A549 (cell line): ENCODE results near the gene CHPF. TPM values are rescaled to one million over a fixed set of nuclear protein-coding genes. Genes with fewer than 3 reads are reported as not detected.

Source experiments
- ATAC-seq, 2 experiments: fragments of 200-7000 bp in 1 of 2; fragments of >200 bp in 1 of 2; cut with Nextera tagmentation in 1 of 2; cut with Tn5 transposase in 1 of 2; 3 replicates each; pipeline versions ENCODE4 v1.8.0 to v1.9.1; 2018 to 2020; ENCODE audit warnings: mild to moderate bottlenecking in 1 of 2, moderate library complexity in 1 of 2
- CTCF ChIA-PET: fragments of 300-600 bp; sonication (Branson Sonifier 250); formaldehyde crosslinking; extraction: SDS; loops from one replicate; lab custom pipeline; 2021; ENCODE audit warnings: antibody characterized with exemption, inconsistent platforms; lab: Yijun Ruan, JAX
- POLR2A ChIA-PET: fragments of 350-600 bp; formaldehyde crosslinking; extraction: SDS; loops from one replicate; lab custom pipeline; 2021; ENCODE audit warnings: antibody characterized with exemption, inconsistent platforms; lab: Yijun Ruan, JAX
- DNase-seq, 2 experiments: peaks; one replicate each; pipeline versions ENCODE4 v3.0.0 to v3.0.0-alpha.2; 2011 to 2016; ENCODE audit warnings: low read depth in 1 of 2, low spot score in 1 of 2
- FAIRE-seq: peaks from 2 replicates; lab custom pipeline; 2011; peaks lifted over from hg19 to GRCh38; lab: Jason Lieb, UNC
- H3K27ac ChIP-seq, 2 experiments: fragments of >200 bp; sonication (Bioruptor Twin); formaldehyde crosslinking; 3 replicates each; pipeline ENCODE4 v1.5.1; 2016 to 2017
- H3K4me1 ChIP-seq: fragments of >200 bp; sonication (Bioruptor Twin); formaldehyde crosslinking; 3 replicates; pipeline ENCODE4 v1.6.1; 2016
- H3K4me2 ChIP-seq: fragments of >200 bp; sonication (Bioruptor Twin); formaldehyde crosslinking; 3 replicates; pipeline ENCODE4 v1.6.1; 2016
- H3K4me3 ChIP-seq: fragments of >200 bp; sonication (Bioruptor Twin); formaldehyde crosslinking; 3 replicates; pipeline ENCODE4 v1.5.1; 2016
- H3K9me3 ChIP-seq: fragments of >200 bp; sonication (Bioruptor Twin); formaldehyde crosslinking; 3 replicates; pipeline ENCODE4 v1.6.1; 2016
- CBX8 ChIP-seq: fragments of 200-600 bp; sonication (generic); IDR thresholded peaks from 2 replicates; pipeline ENCODE4 v1.6.1; 2016
- CHD4 ChIP-seq: fragments of 200-600 bp; sonication (generic); IDR thresholded peaks from 2 replicates; pipeline ENCODE4 v1.6.1; 2016; ENCODE audit warnings: antibody characterized with exemption, mild to moderate bottlenecking, borderline replicate concordance
- EHMT2 ChIP-seq: fragments of 200-600 bp; sonication (generic); IDR thresholded peaks from 2 replicates; pipeline ENCODE4 v1.6.1; 2016; ENCODE audit warnings: antibody characterized with exemption, low read depth, mild to moderate bottlenecking, moderate library complexity
- ELK1 ChIP-seq: fragments of 150-350 bp; IDR thresholded peaks from 2 replicates; pipeline ENCODE4 v1.6.1; 2014; ENCODE audit warnings: low read depth, mild to moderate bottlenecking, low read length
- FOSB ChIP-seq: fragments of 250-450 bp; sonication (Bioruptor Pico); IDR thresholded peaks from 2 replicates; pipeline ENCODE4 v1.5.0; 2020; ENCODE audit warnings: mild to moderate bottlenecking, moderate library complexity
- HEYL ChIP-seq: fragments of 250-450 bp; sonication (Bioruptor Pico); IDR thresholded peaks from 2 replicates; pipeline ENCODE4 v1.8.0; 2021; ENCODE audit warnings: mild to moderate bottlenecking, moderate library complexity
- HMGXB4 ChIP-seq: fragments of 250-450 bp; sonication (Bioruptor Pico); IDR thresholded peaks from 2 replicates; pipeline ENCODE4 v1.5.0; 2021; ENCODE audit warnings: mild to moderate bottlenecking, moderate library complexity, borderline replicate concordance
- HOXA7 ChIP-seq: fragments of 250-450 bp; sonication (Bioruptor Pico); IDR thresholded peaks from 2 replicates; pipeline ENCODE4 v1.5.0; 2020; ENCODE audit warnings: mild to moderate bottlenecking, moderate library complexity
- JUN ChIP-seq, 2 experiments: fragments of >200 bp; sonication (Bioruptor Twin); formaldehyde crosslinking; IDR thresholded peaks; 2 replicates in 1 of 2; 3 replicates in 1 of 2; pipeline ENCODE4 v1.6.1; 2016 to 2017
- JUNB ChIP-seq: fragments of >200 bp; sonication (Bioruptor Twin); formaldehyde crosslinking; IDR thresholded peaks from 2 replicates; pipeline ENCODE4 v1.6.1; 2016
- KDM5A ChIP-seq: fragments of 200-600 bp; sonication (generic); IDR thresholded peaks from 2 replicates; pipeline ENCODE4 v1.6.1; 2016; ENCODE audit warnings: antibody characterized with exemption, mild to moderate bottlenecking
- MAX ChIP-seq: IDR thresholded peaks from 2 replicates; pipeline ENCODE4 v1.6.1; 2012
- NFE2L2 ChIP-seq: fragments of 150-350 bp; conservative IDR thresholded peaks from 2 replicates; pipeline ENCODE4 v1.6.1; 2014; ENCODE audit warnings: low read length
- NPAS2 ChIP-seq: fragments of 250-450 bp; sonication (Bioruptor Pico); IDR thresholded peaks from 2 replicates; pipeline ENCODE4 v1.8.0; 2022; ENCODE audit warnings: mild to moderate bottlenecking, moderate library complexity, borderline replicate concordance
- RCOR1 ChIP-seq: fragments of 150-350 bp; IDR thresholded peaks from 2 replicates; pipeline ENCODE4 v1.6.1; 2014; ENCODE audit warnings: antibody characterized with exemption, low read length, low read depth
- REST ChIP-seq: fragments of 200-600 bp; sonication (generic); IDR thresholded peaks from 2 replicates; pipeline ENCODE4 v1.6.1; 2016; ENCODE audit warnings: antibody characterized with exemption, mild to moderate bottlenecking, moderate library complexity
- RFX5 ChIP-seq: fragments of 450-650 bp; IDR thresholded peaks from 2 replicates; pipeline ENCODE4 v1.7.1; 2014; ENCODE audit warnings: antibody characterized with exemption, mild to moderate bottlenecking, moderate library complexity
- SMC3 ChIP-seq: fragments of >200 bp; sonication (Bioruptor Twin); formaldehyde crosslinking; IDR thresholded peaks from 3 replicates; pipeline ENCODE4 v1.6.1; 2018; ENCODE audit warnings: inconsistent platforms
- SREBF2 ChIP-seq: fragments of 450-650 bp; IDR thresholded peaks from 2 replicates; pipeline ENCODE4 v1.6.1; 2014; ENCODE audit warnings: mild to moderate bottlenecking, moderate library complexity
- TP53 ChIP-seq: fragments of 250-450 bp; sonication (Bioruptor Pico); IDR thresholded peaks from 2 replicates; pipeline ENCODE4 v1.5.0; 2021; ENCODE audit warnings: mild to moderate bottlenecking, moderate library complexity
- WGBS: methylation state at CpG from one replicate; pipeline ENCODE4 v1.1.6; 2017; ENCODE audit errors: missing lambda C conversion rate; 5-methylcytosine and 5-hydroxymethylcytosine counted together
- polyA plus RNA-seq, 4 experiments: library from polyadenylated mRNA; depleted of rRNA in 3 of 4; stranded (reverse); fragments of >200 nt; fragmentation: RNase III in 1 of 4; extraction: RNeasy Plus Mini Kit Qiagen cat#74134 plus additional on column Dnase treatment in 1 of 4; gene quantifications; 2 replicates in 3 of 4; 3 replicates in 1 of 4; pipeline ENCODE4 v1.2.3, GENCODE V29; 2011 to 2017
- TF ChIP-seq, protein P1 (sequence below): fragments of >200 bp; sonication (Bioruptor Twin); formaldehyde crosslinking; IDR thresholded peaks from 3 replicates; pipeline ENCODE4 v1.6.1; 2016
- TF ChIP-seq, protein P2 (sequence below): fragments of >200 bp; sonication (Bioruptor Twin); formaldehyde crosslinking; IDR thresholded peaks from 3 replicates; pipeline ENCODE4 v1.5.1; 2016

The CHPF gene
- polyA plus RNA-seq, 2 of the 4 experiments (the other 2 are of a cell fraction) = 9.0 to 14.8 TPM

DNA sequence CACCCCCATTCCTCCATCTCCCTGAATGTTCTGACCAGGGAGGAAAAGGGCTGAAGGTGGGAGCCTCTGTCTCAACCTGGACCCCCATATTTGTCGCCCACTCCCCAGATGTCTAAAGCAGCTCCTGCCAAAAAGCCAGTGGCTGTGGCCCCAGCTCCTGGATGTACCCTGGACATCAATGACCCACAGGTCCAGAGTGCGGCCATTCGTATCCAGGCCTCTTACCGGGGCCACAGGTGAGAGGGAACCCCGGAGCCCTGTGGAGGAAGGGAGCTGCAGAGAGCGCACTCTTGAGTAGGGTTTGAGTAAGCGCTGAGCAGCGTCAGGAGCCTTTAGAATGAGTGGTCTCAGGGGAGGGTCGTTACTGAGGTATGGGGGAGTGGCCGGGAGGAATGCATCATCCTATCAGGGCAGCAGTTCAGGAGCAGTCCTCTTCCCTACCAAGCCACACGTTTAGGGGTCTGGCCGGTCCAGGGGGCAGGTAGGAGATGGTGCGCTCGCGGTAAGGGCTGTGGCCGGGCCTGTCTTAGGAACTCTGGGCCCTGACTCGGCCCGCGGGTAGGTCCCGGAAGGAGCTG lies 47.3 kb downstream of the CHPF start (continued):
- no peak for TF ChIP-seq REST

- peak overlapping the region in 1 of 2 experiments; percentile 54; a peak in 1 of 6 replicates for H3K27ac ChIP-seq
- H3K4me3 ChIP-seq = no peak overlapping the region
- peak; percentile 78 to 82 for DNase-seq
- no peak for FAIRE-seq
- peak overlapping the region; percentile 19; the same call in 1 of the 3 replicates for H3K4me2 ChIP-seq
- ATAC-seq = peak in 1 of 2 experiments; percentile 42; a peak in 3 of 6 replicates
- H3K4me1 ChIP-seq = peaks cover 22% of the 10 kb centered on the region; the same call in 2 of the 3 replicates
- 66% methylated on average over 11 of the region's 14 CpGs for WGBS
- CTCF ChIA-PET = interaction anchor here (0.6 to 89.4 kb wide), 12 partner anchors 11 to 1024 kb away, joined by 3 to 3291 read pairs (median 4); partner anchors contain the start of genes ASIC4, CHPF, GMPPA and SPEG
- POLR2A ChIA-PET = interaction anchor here (0.6 kb wide), 1 partner anchor 103 kb away, joined by 3 read pairs; no protein-coding TSS in a partner anchor
- H3K9me3 ChIP-seq = no peaks in the 10 kb centered on the region
- TF ChIP-seq, protein P1, sequence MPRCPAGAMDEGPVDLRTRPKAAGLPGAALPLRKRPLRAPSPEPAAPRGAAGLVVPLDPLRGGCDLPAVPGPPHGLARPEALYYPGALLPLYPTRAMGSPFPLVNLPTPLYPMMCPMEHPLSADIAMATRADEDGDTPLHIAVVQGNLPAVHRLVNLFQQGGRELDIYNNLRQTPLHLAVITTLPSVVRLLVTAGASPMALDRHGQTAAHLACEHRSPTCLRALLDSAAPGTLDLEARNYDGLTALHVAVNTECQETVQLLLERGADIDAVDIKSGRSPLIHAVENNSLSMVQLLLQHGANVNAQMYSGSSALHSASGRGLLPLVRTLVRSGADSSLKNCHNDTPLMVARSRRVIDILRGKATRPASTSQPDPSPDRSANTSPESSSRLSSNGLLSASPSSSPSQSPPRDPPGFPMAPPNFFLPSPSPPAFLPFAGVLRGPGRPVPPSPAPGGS = no peak
- no peak for TF ChIP-seq RCOR1
- no peak for TF ChIP-seq EHMT2
- TF ChIP-seq CBX8 = no peak
- TF ChIP-seq ELK1 = no peak
- TF ChIP-seq HOXA7 (CRISPR knock-in tag) = no peak
- TF ChIP-seq, protein P2, sequence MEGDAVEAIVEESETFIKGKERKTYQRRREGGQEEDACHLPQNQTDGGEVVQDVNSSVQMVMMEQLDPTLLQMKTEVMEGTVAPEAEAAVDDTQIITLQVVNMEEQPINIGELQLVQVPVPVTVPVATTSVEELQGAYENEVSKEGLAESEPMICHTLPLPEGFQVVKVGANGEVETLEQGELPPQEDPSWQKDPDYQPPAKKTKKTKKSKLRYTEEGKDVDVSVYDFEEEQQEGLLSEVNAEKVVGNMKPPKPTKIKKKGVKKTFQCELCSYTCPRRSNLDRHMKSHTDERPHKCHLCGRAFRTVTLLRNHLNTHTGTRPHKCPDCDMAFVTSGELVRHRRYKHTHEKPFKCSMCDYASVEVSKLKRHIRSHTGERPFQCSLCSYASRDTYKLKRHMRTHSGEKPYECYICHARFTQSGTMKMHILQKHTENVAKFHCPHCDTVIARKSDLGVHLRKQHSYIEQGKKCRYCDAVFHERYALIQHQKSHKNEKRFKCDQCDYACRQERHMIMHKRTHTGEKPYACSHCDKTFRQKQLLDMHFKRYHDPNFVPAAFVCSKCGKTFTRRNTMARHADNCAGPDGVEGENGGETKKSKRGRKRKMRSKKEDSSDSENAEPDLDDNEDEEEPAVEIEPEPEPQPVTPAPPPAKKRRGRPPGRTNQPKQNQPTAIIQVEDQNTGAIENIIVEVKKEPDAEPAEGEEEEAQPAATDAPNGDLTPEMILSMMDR = peak; percentile 57
- no peak for TF ChIP-seq KDM5A
- peak; percentile 44; the same call in 1 of the 2 replicates for TF ChIP-seq MAX
- TF ChIP-seq NFE2L2 = no peak
- TF ChIP-seq HEYL (CRISPR knock-in tag) = no peak
- TF ChIP-seq SMC3 = peak; percentile 59; the same call in 2 of the 3 replicates
- no peak for TF ChIP-seq RFX5
- TF ChIP-seq JUNB = no peak
- TF ChIP-seq TP53 (CRISPR knock-in tag) = no peak
- TF ChIP-seq SREBF2 = no peak
- TF ChIP-seq HMGXB4 = no peak
- no peak for TF ChIP-seq NPAS2 (CRISPR knock-in tag)
- TF ChIP-seq JUN (IDR thresholded peaks at IDR 0.05) = no peak
- no peak for TF ChIP-seq FOSB (CRISPR knock-in tag)
- TF ChIP-seq CHD4 = no peak
- TF ChIP-seq REST = peak; percentile 53; the same call in 1 of the 2 replicates
These were observed 48.0 kb downstream of the CHPF start for GRCh38 chr2:219495531-219496122.
